ENCODE results near the gene NKPD1. TPM values are rescaled to one million over a fixed set of nuclear protein-coding genes. Genes with fewer than 3 reads are reported as not detected.

Gene NKPD1
- total and polyA plus RNA-seq, 2 experiments from 2014 or later, result 0.24 to 1.3 TPM

DNA sequence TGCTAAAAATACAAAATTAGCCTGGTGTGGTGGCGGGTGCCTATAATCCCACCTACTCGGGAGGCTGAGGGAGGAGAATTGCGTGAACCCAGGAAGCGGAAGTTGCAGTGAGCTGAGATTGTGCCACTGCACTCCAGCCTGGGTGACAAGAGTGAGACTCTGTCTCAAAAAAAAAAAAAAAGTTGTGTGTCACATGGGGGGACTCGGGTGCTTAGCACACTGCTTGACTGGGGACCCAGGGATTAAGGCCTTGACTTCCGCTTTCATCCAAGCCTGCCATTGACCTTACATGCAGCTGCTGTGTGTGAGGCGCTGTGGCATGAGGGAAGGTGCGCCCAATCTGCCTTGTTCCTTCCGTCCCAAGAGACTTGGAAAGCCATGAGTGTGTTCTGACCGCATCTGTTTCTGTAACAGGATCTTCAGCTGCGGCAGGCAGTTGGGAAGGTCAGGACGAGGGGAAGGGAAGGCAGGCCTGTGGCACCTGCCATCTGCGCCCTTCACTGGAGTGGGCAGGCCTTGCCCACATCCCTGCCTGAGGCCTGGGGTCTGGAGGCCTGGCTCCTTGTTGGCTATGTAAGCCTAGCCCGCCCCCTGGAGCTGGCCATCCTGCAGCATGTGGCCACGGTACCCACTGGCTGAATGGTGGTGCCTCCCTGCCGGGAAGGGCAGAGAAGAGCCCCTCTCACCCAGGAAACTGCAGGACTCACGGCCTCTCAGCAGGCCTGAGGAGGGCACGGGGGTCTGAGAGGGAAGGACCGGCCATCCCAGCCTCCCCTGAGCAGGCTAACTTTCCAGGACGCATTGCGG, 44.8 kb downstream of the NKPD1 start:
- peaks cover 86% of the 10 kb centered on the region for H3K79me2 ChIP-seq (replicated peaks; ENCODE audit: insufficient read depth)
- H3K27ac ChIP-seq (ENCODE audit: low read depth), result no peak overlapping the region
- H4K20me1 ChIP-seq (replicated peaks; ENCODE audit: insufficient read depth), result peaks cover 55% of the 10 kb centered on the region
- TF ChIP-seq, protein P1, sequence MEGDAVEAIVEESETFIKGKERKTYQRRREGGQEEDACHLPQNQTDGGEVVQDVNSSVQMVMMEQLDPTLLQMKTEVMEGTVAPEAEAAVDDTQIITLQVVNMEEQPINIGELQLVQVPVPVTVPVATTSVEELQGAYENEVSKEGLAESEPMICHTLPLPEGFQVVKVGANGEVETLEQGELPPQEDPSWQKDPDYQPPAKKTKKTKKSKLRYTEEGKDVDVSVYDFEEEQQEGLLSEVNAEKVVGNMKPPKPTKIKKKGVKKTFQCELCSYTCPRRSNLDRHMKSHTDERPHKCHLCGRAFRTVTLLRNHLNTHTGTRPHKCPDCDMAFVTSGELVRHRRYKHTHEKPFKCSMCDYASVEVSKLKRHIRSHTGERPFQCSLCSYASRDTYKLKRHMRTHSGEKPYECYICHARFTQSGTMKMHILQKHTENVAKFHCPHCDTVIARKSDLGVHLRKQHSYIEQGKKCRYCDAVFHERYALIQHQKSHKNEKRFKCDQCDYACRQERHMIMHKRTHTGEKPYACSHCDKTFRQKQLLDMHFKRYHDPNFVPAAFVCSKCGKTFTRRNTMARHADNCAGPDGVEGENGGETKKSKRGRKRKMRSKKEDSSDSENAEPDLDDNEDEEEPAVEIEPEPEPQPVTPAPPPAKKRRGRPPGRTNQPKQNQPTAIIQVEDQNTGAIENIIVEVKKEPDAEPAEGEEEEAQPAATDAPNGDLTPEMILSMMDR (conservative IDR thresholded peaks at IDR 0.05; ENCODE audit: low read depth in 2 of 2), result peak in 1 of 2 experiments; percentile 30; a peak in 2 of 4 replicates
- TF ChIP-seq EZH2phosphoT487 (IDR thresholded peaks at IDR 0.05; ENCODE audit: unreplicated experiment), result no peak
- no peak overlapping the region for H2AFZ ChIP-seq
- Mint-ChIP-seq H3K4me1 (peaks cover 12% of the 10 kb centered on the region), H3K4me3 (no peak overlapping the region; the same call in 2 of the 3 replicates), H3K27ac (0 out of 2 replicates have a peak overlapping the region, but pooled peaks have one; percentile 31), H3K9me3 (no peaks in the 10 kb centered on the region), H3K36me3 (ENCODE audit: low read depth) (no peaks in the 10 kb centered on the region; the same call in 2 of the 3 replicates), H3K27me3 (ENCODE audit: insufficient read depth, low read depth, poor library complexity) (peaks cover 12% of the 10 kb centered on the region)
- DNase-seq (ENCODE audit: low spot score) (no peak), ATAC-seq (peak; percentile 10; the same call in 1 of the 3 replicates)
- H3F3A ChIP-seq (replicated peaks; ENCODE audit: low read depth), result no peaks in the 10 kb centered on the region
- no peaks in the 10 kb centered on the region for H3K27me3 ChIP-seq (ENCODE audit: insufficient read depth)
- no peaks in the 10 kb centered on the region for H3K36me3 ChIP-seq (ENCODE audit: insufficient read depth)
- H3K4me3 ChIP-seq, result no peak overlapping the region
- H3K4me2 ChIP-seq, result no peak overlapping the region
- H3K4me1 ChIP-seq (ENCODE audit: insufficient read depth), result no peaks in the 10 kb centered on the region; the same call in 1 of the 2 replicates
- H3K9me2 ChIP-seq (ENCODE audit: insufficient read depth), result no peaks in the 10 kb centered on the region

DNA sequence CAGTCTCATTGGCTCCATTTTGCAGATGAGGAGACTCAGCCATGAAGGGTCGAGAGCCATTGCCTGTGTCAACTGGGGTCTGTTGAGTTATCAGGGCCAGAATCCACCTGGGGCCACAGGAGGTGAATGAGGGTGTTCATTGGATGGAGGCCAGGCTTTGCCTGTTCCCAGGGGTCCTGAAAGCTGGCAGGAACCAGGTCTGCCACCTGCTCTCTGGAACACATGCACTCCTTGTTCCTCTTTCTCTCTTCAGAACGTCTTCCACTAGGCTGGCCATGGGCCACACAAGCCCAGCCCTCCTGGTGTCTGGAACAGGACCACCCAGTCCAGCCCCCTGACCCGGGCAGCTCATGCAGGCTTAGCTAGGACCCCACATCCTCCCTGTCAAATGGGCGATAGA, 46.7 kb downstream of the NKPD1 start:
- H3K36me3 ChIP-seq (ENCODE audit: insufficient read depth), result no peaks in the 10 kb centered on the region
- Mint-ChIP-seq H3K9me3 (no peaks in the 10 kb centered on the region), H3K27ac (no peak overlapping the region), H3K4me3 (no peak overlapping the region), H3K36me3 (ENCODE audit: low read depth) (no peaks in the 10 kb centered on the region; the same call in 2 of the 3 replicates), H3K4me1 (peaks cover 9% of the 10 kb centered on the region), H3K27me3 (ENCODE audit: insufficient read depth, low read depth, poor library complexity) (peaks cover 12% of the 10 kb centered on the region)
- H3K27ac ChIP-seq (ENCODE audit: low read depth), result no peak overlapping the region
- peaks cover 87% of the 10 kb centered on the region for H3K79me2 ChIP-seq (replicated peaks; ENCODE audit: insufficient read depth)
- H2AFZ ChIP-seq, result no peak overlapping the region
- H3K4me3 ChIP-seq, result no peak overlapping the region
- no peaks in the 10 kb centered on the region for H3K27me3 ChIP-seq (ENCODE audit: insufficient read depth)
- H3K4me1 ChIP-seq (ENCODE audit: insufficient read depth), result no peaks in the 10 kb centered on the region; the same call in 1 of the 2 replicates
- no peaks in the 10 kb centered on the region for H3K9me2 ChIP-seq (ENCODE audit: insufficient read depth)
- ATAC-seq (no peak), DNase-seq (ENCODE audit: low spot score) (no peak)
- H3F3A ChIP-seq (replicated peaks; ENCODE audit: low read depth), result no peaks in the 10 kb centered on the region
- no peak overlapping the region for H3K4me2 ChIP-seq
- H4K20me1 ChIP-seq (replicated peaks; ENCODE audit: insufficient read depth), result peaks cover 57% of the 10 kb centered on the region
- TF ChIP-seq CREB1 (CRISPR knock-in tag; IDR thresholded peaks at IDR 0.05; ENCODE audit: low read depth) (no peak), EZH2 (IDR thresholded peaks at IDR 0.05; ENCODE audit: low read depth, unreplicated experiment) (no peak), JUNB (IDR thresholded peaks at IDR 0.05; ENCODE audit: unreplicated experiment) (no peak), EZH2phosphoT487 (IDR thresholded peaks at IDR 0.05; ENCODE audit: unreplicated experiment) (no peak), STAT1 (IDR thresholded peaks at IDR 0.05; ENCODE audit: unreplicated experiment) (no peak)
- TF ChIP-seq, protein P2, sequence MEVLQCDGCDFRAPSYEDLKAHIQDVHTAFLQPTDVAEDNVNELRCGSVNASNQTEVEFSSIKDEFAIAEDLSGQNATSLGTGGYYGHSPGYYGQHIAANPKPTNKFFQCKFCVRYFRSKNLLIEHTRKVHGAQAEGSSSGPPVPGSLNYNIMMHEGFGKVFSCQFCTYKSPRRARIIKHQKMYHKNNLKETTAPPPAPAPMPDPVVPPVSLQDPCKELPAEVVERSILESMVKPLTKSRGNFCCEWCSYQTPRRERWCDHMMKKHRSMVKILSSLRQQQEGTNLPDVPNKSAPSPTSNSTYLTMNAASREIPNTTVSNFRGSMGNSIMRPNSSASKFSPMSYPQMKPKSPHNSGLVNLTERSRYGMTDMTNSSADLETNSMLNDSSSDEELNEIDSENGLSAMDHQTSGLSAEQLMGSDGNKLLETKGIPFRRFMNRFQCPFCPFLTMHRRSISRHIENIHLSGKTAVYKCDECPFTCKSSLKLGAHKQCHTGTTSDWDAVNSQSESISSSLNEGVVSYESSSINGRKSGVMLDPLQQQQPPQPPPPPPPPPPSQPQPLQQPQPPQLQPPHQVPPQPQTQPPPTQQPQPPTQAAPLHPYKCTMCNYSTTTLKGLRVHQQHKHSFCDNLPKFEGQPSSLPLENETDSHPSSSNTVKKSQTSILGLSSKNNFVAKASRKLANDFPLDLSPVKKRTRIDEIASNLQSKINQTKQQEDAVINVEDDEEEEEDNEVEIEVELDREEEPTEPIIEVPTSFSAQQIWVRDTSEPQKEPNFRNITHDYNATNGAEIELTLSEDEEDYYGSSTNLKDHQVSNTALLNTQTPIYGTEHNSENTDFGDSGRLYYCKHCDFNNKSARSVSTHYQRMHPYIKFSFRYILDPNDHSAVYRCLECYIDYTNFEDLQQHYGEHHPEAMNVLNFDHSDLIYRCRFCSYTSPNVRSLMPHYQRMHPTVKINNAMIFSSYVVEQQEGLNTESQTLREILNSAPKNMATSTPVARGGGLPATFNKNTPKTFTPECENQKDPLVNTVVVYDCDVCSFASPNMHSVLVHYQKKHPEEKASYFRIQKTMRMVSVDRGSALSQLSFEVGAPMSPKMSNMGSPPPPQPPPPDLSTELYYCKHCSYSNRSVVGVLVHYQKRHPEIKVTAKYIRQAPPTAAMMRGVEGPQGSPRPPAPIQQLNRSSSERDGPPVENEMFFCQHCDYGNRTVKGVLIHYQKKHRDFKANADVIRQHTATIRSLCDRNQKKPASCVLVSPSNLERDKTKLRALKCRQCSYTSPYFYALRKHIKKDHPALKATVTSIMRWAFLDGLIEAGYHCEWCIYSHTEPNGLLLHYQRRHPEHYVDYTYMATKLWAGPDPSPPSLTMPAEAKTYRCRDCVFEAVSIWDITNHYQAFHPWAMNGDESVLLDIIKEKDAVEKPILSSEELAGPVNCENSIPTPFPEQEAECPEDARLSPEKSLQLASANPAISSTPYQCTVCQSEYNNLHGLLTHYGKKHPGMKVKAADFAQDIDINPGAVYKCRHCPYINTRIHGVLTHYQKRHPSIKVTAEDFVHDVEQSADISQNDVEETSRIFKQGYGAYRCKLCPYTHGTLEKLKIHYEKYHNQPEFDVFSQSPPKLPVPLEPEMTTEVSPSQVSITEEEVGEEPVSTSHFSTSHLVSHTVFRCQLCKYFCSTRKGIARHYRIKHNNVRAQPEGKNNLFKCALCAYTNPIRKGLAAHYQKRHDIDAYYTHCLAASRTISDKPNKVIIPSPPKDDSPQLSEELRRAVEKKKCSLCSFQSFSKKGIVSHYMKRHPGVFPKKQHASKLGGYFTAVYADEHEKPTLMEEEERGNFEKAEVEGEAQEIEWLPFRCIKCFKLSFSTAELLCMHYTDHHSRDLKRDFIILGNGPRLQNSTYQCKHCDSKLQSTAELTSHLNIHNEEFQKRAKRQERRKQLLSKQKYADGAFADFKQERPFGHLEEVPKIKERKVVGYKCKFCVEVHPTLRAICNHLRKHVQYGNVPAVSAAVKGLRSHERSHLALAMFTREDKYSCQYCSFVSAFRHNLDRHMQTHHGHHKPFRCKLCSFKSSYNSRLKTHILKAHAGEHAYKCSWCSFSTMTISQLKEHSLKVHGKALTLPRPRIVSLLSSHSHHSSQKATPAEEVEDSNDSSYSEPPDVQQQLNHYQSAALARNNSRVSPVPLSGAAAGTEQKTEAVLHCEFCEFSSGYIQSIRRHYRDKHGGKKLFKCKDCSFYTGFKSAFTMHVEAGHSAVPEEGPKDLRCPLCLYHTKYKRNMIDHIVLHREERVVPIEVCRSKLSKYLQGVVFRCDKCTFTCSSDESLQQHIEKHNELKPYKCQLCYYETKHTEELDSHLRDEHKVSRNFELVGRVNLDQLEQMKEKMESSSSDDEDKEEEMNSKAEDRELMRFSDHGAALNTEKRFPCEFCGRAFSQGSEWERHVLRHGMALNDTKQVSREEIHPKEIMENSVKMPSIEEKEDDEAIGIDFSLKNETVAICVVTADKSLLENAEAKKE (CRISPR knock-in tag; IDR thresholded peaks at IDR 0.05), result no peak
- TF ChIP-seq, protein P3, sequence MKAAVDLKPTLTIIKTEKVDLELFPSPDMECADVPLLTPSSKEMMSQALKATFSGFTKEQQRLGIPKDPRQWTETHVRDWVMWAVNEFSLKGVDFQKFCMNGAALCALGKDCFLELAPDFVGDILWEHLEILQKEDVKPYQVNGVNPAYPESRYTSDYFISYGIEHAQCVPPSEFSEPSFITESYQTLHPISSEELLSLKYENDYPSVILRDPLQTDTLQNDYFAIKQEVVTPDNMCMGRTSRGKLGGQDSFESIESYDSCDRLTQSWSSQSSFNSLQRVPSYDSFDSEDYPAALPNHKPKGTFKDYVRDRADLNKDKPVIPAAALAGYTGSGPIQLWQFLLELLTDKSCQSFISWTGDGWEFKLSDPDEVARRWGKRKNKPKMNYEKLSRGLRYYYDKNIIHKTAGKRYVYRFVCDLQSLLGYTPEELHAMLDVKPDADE (IDR thresholded peaks at IDR 0.05), result no peak
- TF ChIP-seq, protein P1 (conservative IDR thresholded peaks at IDR 0.05; ENCODE audit: low read depth in 2 of 2), result no peak
